Muscle layer of duodenum (tissue), 2 donors: ENCODE data around the gene SCRN2.

ENCODE experiments used
- H3K27ac ChIP-seq: one replicate; pipeline ENCODE4 v1.7.0; 2013; ENCODE audit warnings: mild to moderate bottlenecking, low read length
- H3K27me3 ChIP-seq: one replicate; pipeline ENCODE4 v1.7.0; 2013; ENCODE audit warnings: low read depth, mild to moderate bottlenecking, control low read depth, low read length
- H3K36me3 ChIP-seq, 2 donors: one replicate each; pipeline ENCODE4 v1.7.0; 2013; ENCODE audit warnings: low read length in 2 of 2, control low read depth in 1 of 2, mild to moderate bottlenecking in 1 of 2; ENCODE audit not compliant: insufficient read depth in 2 of 2, control insufficient read depth in 1 of 2
- H3K4me1 ChIP-seq, 2 donors: one replicate each; pipeline ENCODE4 v1.7.0; 2013; ENCODE audit warnings: low read length in 2 of 2, mild to moderate bottlenecking in 2 of 2, control low read depth in 1 of 2, moderate library complexity in 1 of 2; ENCODE audit not compliant: insufficient read depth in 2 of 2, control insufficient read depth in 1 of 2
- H3K4me3 ChIP-seq, 2 donors: one replicate each; pipeline ENCODE4 v1.7.0; 2013; ENCODE audit warnings: low read length in 2 of 2, low read depth in 1 of 2, mild to moderate bottlenecking in 1 of 2
- H3K9me3 ChIP-seq, 2 donors: one replicate each; pipeline ENCODE4 v1.7.0; 2013; ENCODE audit warnings: low read length in 2 of 2, control low read depth in 1 of 2, mild to moderate bottlenecking in 1 of 2; ENCODE audit not compliant: control insufficient read depth in 1 of 2
- donor health status: healthy.

The SCRN2 gene

GRCh38 chr17:47792457-47792856 is 48.6 kb downstream of the SCRN2 start:
- no peak overlapping the region for H3K4me3 ChIP-seq
- H3K4me1 ChIP-seq: peaks cover 0 to 10% of the 10 kb centered on the region in 2 donors
- H3K27me3 ChIP-seq: peaks cover 33% of the 10 kb centered on the region
- no peaks in the 10 kb centered on the region for H3K36me3 ChIP-seq
- H3K9me3 ChIP-seq: no peaks in the 10 kb centered on the region
- no peak overlapping the region for H3K27ac ChIP-seq

GRCh38 chr17:47791025-47791424 is 50.0 kb downstream of the SCRN2 start:
- no peaks in the 10 kb centered on the region for H3K36me3 ChIP-seq
- H3K27me3 ChIP-seq: peaks cover 33% of the 10 kb centered on the region
- H3K9me3 ChIP-seq: no peaks in the 10 kb centered on the region
- peaks cover 0 to 10% of the 10 kb centered on the region in 2 donors for H3K4me1 ChIP-seq
- H3K4me3 ChIP-seq: no peak overlapping the region
- H3K27ac ChIP-seq: no peak overlapping the region

GRCh38 chr17:47789611-47790561 is 51.2 kb downstream of the SCRN2 start:
- Histone ChIP-seq H3K4me3 (peak overlapping the region in 1 of 2 donors; percentile 61), H3K27ac (no peak overlapping the region), H3K27me3 (peaks cover 33% of the 10 kb centered on the region)

More at GRCh38 chr17:47789611-47790561, 51.2 kb downstream of the SCRN2 start:
- no peaks in the 10 kb centered on the region for H3K36me3 ChIP-seq
- peaks cover 0 to 10% of the 10 kb centered on the region in 2 donors for H3K4me1 ChIP-seq
- H3K9me3 ChIP-seq: no peaks in the 10 kb centered on the region
